SK-N-SH (cell line): Measurements from ENCODE around the gene BCL6. TPM values are rescaled to one million over a fixed set of nuclear protein-coding genes. Genes with fewer than 3 reads are reported as not detected.

Source experiments
- CTCF ChIA-PET: fragments of 300-600, 350-600 bp; formaldehyde crosslinking; extraction: SDS; loops from one replicate; lab custom pipeline; 2021; lab: Yijun Ruan, JAX
- POLR2A ChIA-PET: fragments of 350-600 bp; sonication (Branson Sonifier 250); formaldehyde crosslinking; extraction: SDS; loops from one replicate; lab custom pipeline; 2020; ENCODE audit warnings: antibody characterized with exemption, inconsistent platforms; lab: Yijun Ruan, JAX
- DNase-seq: peaks from one replicate; pipeline ENCODE4 v3.0.0; 2012
- H2AFZ ChIP-seq: fragments of 200-600 bp; sonication (generic); 2 replicates; pipeline ENCODE4 v1.8.1; 2016; ENCODE audit warnings: antibody characterized with exemption, mild to moderate bottlenecking, low read depth
- H3F3A ChIP-seq: fragments of 200-600 bp; sonication (generic); replicated peaks from 2 replicates; pipeline ENCODE3; 2016; ENCODE audit warnings: antibody characterized with exemption, mild to moderate bottlenecking; ENCODE audit not compliant: insufficient read depth
- H3K27ac ChIP-seq, 2 experiments: fragments of 200-500 bp in 1 of 2; fragments of 200-600 bp in 1 of 2; sonication (Bioruptor generic) in 1 of 2; sonication (generic), shearing (Covaris generic) in 1 of 2; 2 replicates each; pipeline versions ENCODE4 v1.5.1 to v1.6.1; 2014 to 2016; ENCODE audit warnings: low read depth in 2 of 2, inconsistent platforms in 1 of 2, low read length in 1 of 2, mild to moderate bottlenecking in 1 of 2, mixed read lengths in 1 of 2
- H3K27me3 ChIP-seq: fragments of 200-600 bp; sonication (generic), shearing (Covaris generic); 2 replicates; pipeline ENCODE4 v1.6.1; 2016; ENCODE audit warnings: mixed run types; ENCODE audit not compliant: insufficient read depth
- H3K36me3 ChIP-seq, 2 experiments: fragments of 200-500 bp in 1 of 2; fragments of 200-600 bp in 1 of 2; sonication (Bioruptor generic) in 1 of 2; sonication (generic) in 1 of 2; replicated peaks in 1 of 2; 2 replicates each; pipeline versions ENCODE3 to v1.5.1; 2014 to 2016; ENCODE audit warnings: low read length in 1 of 2, mild to moderate bottlenecking in 1 of 2; ENCODE audit not compliant: insufficient read depth in 2 of 2, control insufficient read depth in 1 of 2
- H3K4me1 ChIP-seq, 2 experiments: fragments of 200-500 bp in 1 of 2; fragments of 200-600 bp in 1 of 2; sonication (Bioruptor generic) in 1 of 2; sonication (generic), shearing (Covaris generic) in 1 of 2; 2 replicates each; pipeline versions ENCODE4 v1.5.1 to v1.6.1; 2014 to 2016; ENCODE audit warnings: low read depth in 1 of 2, low read length in 1 of 2, mixed run types in 1 of 2; ENCODE audit not compliant: insufficient read depth in 2 of 2, control insufficient read depth in 1 of 2
- H3K4me2 ChIP-seq: fragments of 200-600 bp; sonication (generic), shearing (Covaris generic); 2 replicates; pipeline ENCODE4 v1.6.1; 2017; ENCODE audit warnings: mixed run types
- H3K4me3 ChIP-seq, 2 experiments: fragments of 200-500 bp in 1 of 2; fragments of 200-600 bp in 1 of 2; sonication (Bioruptor generic) in 1 of 2; sonication (generic), shearing (Covaris generic) in 1 of 2; 2 replicates each; pipeline versions ENCODE4 v1.5.1 to v1.8.1; 2014 to 2016; ENCODE audit warnings: low read depth in 2 of 2, inconsistent platforms in 1 of 2, low read length in 1 of 2, mild to moderate bottlenecking in 1 of 2, mixed read lengths in 1 of 2, moderate library complexity in 1 of 2
- H3K79me2 ChIP-seq: fragments of 200-600 bp; sonication (generic); 2 replicates; pipeline ENCODE4 v1.8.1; 2017; ENCODE audit warnings: mild to moderate bottlenecking; ENCODE audit not compliant: insufficient read depth
- H3K9ac ChIP-seq: fragments of 200-600 bp; sonication (generic); 2 replicates; pipeline ENCODE4 v1.6.1; 2017; ENCODE audit warnings: mixed run types
- H3K9me2 ChIP-seq: fragments of 200-600 bp; sonication (generic); 2 replicates; pipeline ENCODE4 v1.6.1; 2017; ENCODE audit warnings: mixed run types
- H3K9me3 ChIP-seq: fragments of 200-600 bp; sonication (generic); 2 replicates; pipeline ENCODE4 v1.6.1; 2017; ENCODE audit warnings: mixed run types, mild to moderate bottlenecking, moderate library complexity
- H4K20me1 ChIP-seq: fragments of 200-600 bp; sonication (generic); 2 replicates; pipeline ENCODE4 v1.6.1; 2017; ENCODE audit warnings: mild to moderate bottlenecking, mixed run types; ENCODE audit not compliant: insufficient read depth
- CHD2 ChIP-seq: fragments of 150-350 bp; IDR thresholded peaks from 2 replicates; pipeline ENCODE4 v1.6.1; 2018; ENCODE audit warnings: low read length; ENCODE audit not compliant: partially characterized antibody
- EP300 ChIP-seq, 2 experiments: IDR thresholded peaks; 2 replicates each; pipeline versions ENCODE4 v1.4.0 to v1.6.1; 2012; ENCODE audit warnings: borderline replicate concordance in 1 of 2, low read depth in 1 of 2, low read length in 1 of 2
- FOXJ3 ChIP-seq: sonication (generic); formaldehyde crosslinking; IDR thresholded peaks from 2 replicates; pipeline ENCODE4 v1.5.1; 2020; ENCODE audit warnings: mild to moderate bottlenecking, missing genetic modification reagents
- IRF3 ChIP-seq: fragments of 150-350 bp; IDR thresholded peaks from 2 replicates; pipeline ENCODE4 v1.6.1; 2016; ENCODE audit warnings: mild to moderate bottlenecking, low read depth, low read length
- MXI1 ChIP-seq: IDR thresholded peaks from 2 replicates; pipeline ENCODE4 v1.6.1; 2012; ENCODE audit warnings: mild to moderate bottlenecking, low read depth, low read length, improper control_type of control experiment
- NRF1 ChIP-seq: IDR thresholded peaks from 2 replicates; pipeline ENCODE4 v1.6.1; 2012; ENCODE audit warnings: low read depth, mild to moderate bottlenecking, low read length
- RAD21 ChIP-seq: IDR thresholded peaks from 2 replicates; pipeline ENCODE4 v1.6.1; 2012; ENCODE audit warnings: mild to moderate bottlenecking, low read length
- RCOR1 ChIP-seq: fragments of 150-350 bp; IDR thresholded peaks from 2 replicates; pipeline ENCODE4 v1.6.1; 2017; ENCODE audit warnings: antibody characterized with exemption, low read length
- RXRA ChIP-seq: IDR thresholded peaks from 2 replicates; pipeline ENCODE4 v1.4.0; 2012; ENCODE audit warnings: low read depth, mild to moderate bottlenecking, borderline replicate concordance
- SIN3A ChIP-seq: IDR thresholded peaks from 2 replicates; pipeline ENCODE4 v1.6.1; 2012; ENCODE audit warnings: low read depth, mild to moderate bottlenecking, low read length, moderate library complexity, borderline replicate concordance
- TAF1 ChIP-seq: IDR thresholded peaks from 2 replicates; pipeline ENCODE4 v1.6.1; 2012; ENCODE audit warnings: low read depth, mild to moderate bottlenecking, low read length, moderate library complexity, borderline replicate concordance
- TEAD4 ChIP-seq: IDR thresholded peaks from 2 replicates; pipeline ENCODE4 v1.4.0; 2012; ENCODE audit warnings: mild to moderate bottlenecking, borderline replicate concordance; ENCODE audit not compliant: insufficient read depth
- ZBTB33 ChIP-seq: IDR thresholded peaks from 2 replicates; pipeline ENCODE4 v1.4.0; 2012; ENCODE audit warnings: low read depth, borderline replicate concordance
- polyA plus RNA-seq, 3 experiments: library from polyadenylated mRNA; depleted of rRNA; stranded (reverse); fragments of >200 nt; gene quantifications; 2 replicates each; pipeline ENCODE4 v1.2.3, GENCODE V29; 2012

Gene BCL6
- polyA plus RNA-seq, 1 of the 3 experiments (the other 2 are of a cell fraction), result 13.8 TPM

GRCh38 chr3:187706971-187707370 is 38.3 kb downstream of the BCL6 start (continued):
- TF ChIP-seq IRF3 (no peak), RAD21 (no peak), TEAD4 (no peak), SIN3A (no peak), RXRA (no peak)
- TF ChIP-seq, all 33 proteins: peak for 0

GRCh38 chr3:187705164-187705563 is 40.1 kb downstream of the BCL6 start:
- H3K4me1 ChIP-seq, result no peaks in the 10 kb centered on the region
- POLR2A ChIA-PET, result no interaction called here

More at GRCh38 chr3:187705164-187705563, 40.1 kb downstream of the BCL6 start:
- Histone ChIP-seq H3K4me3 (no peak overlapping the region), H2AFZ (no peak overlapping the region), H3K79me2 (no peaks in the 10 kb centered on the region), H3K4me2 (no peak overlapping the region), H3K9me3 (no peaks in the 10 kb centered on the region), H3K9me2 (no peaks in the 10 kb centered on the region), H3K27me3 (peaks cover 11% of the 10 kb centered on the region; the same call in 1 of the 2 replicates), H3K36me3 (no peaks in the 10 kb centered on the region)
- DNase-seq, result no peak
- no peak for TF ChIP-seq EP300 (IDR thresholded peaks at IDR 0.05; ENCODE audit: borderline replicate concordance in 1 of 2, low read depth in 1 of 2, low read length in 1 of 2)
- no peak for TF ChIP-seq TEAD4
- no peak for TF ChIP-seq FOXJ3 (CRISPR knock-in tag)
- TF ChIP-seq RAD21, result no peak
- TF ChIP-seq ZBTB33, result no peak
- TF ChIP-seq MXI1, result no peak
- no peak for TF ChIP-seq TAF1
- TF ChIP-seq CHD2, result no peak
- TF ChIP-seq NRF1, result no peak
- TF ChIP-seq RCOR1, result no peak
- TF ChIP-seq, all 33 proteins: peak for 0
- Histone ChIP-seq H3K9ac (no peak overlapping the region), H3F3A (no peaks in the 10 kb centered on the region), H4K20me1 (no peaks in the 10 kb centered on the region), H3K27ac (no peak overlapping the region)
- CTCF ChIA-PET, result interaction anchor here (0.9 to 1.1 kb wide), 3 partner anchors 10 to 387 kb away, joined by 4 to 5 read pairs (median 4); no protein-coding TSS in a partner anchor
